Stimulated activated CD4-positive, alpha-beta T cell treated with anti-CD3 and anti-CD28 coated beads, Interleukin-1b, Interleukin-23, amount 100 ng/mL, for 48 hours (primary cell): ENCODE results near the gene FBRSL1.
A peak's percentile ranks its signal among the peaks of the same experiment; 100 is the strongest.
"Not testable (repeated sequence)": the region's sequence is repeated elsewhere in the genome, so short reads cannot be mapped to it uniquely, and the experiment has no call there.

Source experiments
- DNase-seq: peaks from one replicate; pipeline ENCODE4 v3.0.0-alpha.2; 2020

The FBRSL1 gene

GRCh38 chr12:132489602-132490266 lies at the start of gene FBRSL1:
TSS of gene FBRSL1 (plus strand) at chr12:132490151.
- DNase-seq = peak; percentile 89

GRCh38 chr12:132440420-132440819 lies 49.5 kb upstream of the FBRSL1 start:
- not testable (repeated sequence) for DNase-seq

- no peak for DNase-seq
Measured at GRCh38 chr12:132441871-132442863, 47.8 kb upstream of the FBRSL1 start.

GRCh38 chr12:132443091-132443490 lies 46.9 kb upstream of the FBRSL1 start:
- no peak for DNase-seq

GRCh38 chr12:132444283-132444682 lies 45.7 kb upstream of the FBRSL1 start:
- no peak for DNase-seq

GRCh38 chr12:132444957-132445883 lies 44.7 kb upstream of the FBRSL1 start:
- peak; percentile 85 for DNase-seq

- DNase-seq = peak; percentile 71
Measured at GRCh38 chr12:132445884-132446632, 43.9 kb upstream of the FBRSL1 start.

GRCh38 chr12:132446633-132447326 lies 43.2 kb upstream of the FBRSL1 start:
- DNase-seq = no peak

GRCh38 chr12:132447327-132447720 lies 42.6 kb upstream of the FBRSL1 start:
- DNase-seq = no peak

- DNase-seq = no peak
Measured at GRCh38 chr12:132447731-132448462, 42.1 kb upstream of the FBRSL1 start.

GRCh38 chr12:132448463-132448820 lies 41.5 kb upstream of the FBRSL1 start:
- DNase-seq = no peak

- no peak for DNase-seq
Measured at GRCh38 chr12:132449565-132450417, 40.2 kb upstream of the FBRSL1 start.

- DNase-seq = no peak
Measured at GRCh38 chr12:132450418-132451171, 39.4 kb upstream of the FBRSL1 start.

- DNase-seq = no peak
Measured at GRCh38 chr12:132451172-132451835, 38.6 kb upstream of the FBRSL1 start.

GRCh38 chr12:132451836-132452195 lies 38.1 kb upstream of the FBRSL1 start:
- no peak for DNase-seq

- no peak for DNase-seq
Measured at GRCh38 chr12:132452596-132453350, 37.2 kb upstream of the FBRSL1 start.

- no peak for DNase-seq
Measured at GRCh38 chr12:132453361-132454192, 36.4 kb upstream of the FBRSL1 start.
